ENCODE data around the gene CELF6.

The CELF6 gene

GRCh38 chr15:72354496-72354895 lies 34.5 kb upstream of the CELF6 start:
- H3K4me3 ChIP-seq (ENCODE audit: low read depth, low read length), result no peak overlapping the region
- no peak for DNase-seq (ENCODE audit: low read depth)
- TF ChIP-seq CTCF (IDR thresholded peaks at IDR 0.05; ENCODE audit: insufficient read depth, low read depth, low read length, missing control alignments), result no peak

- DNase-seq (ENCODE audit: low read depth), result no peak
- H3K4me3 ChIP-seq (ENCODE audit: low read depth, low read length), result no peak overlapping the region
- no peak for TF ChIP-seq CTCF (IDR thresholded peaks at IDR 0.05; ENCODE audit: insufficient read depth, low read depth, low read length, missing control alignments)
These were observed 33.3 kb upstream of the CELF6 start for GRCh38 chr15:72353266-72353665.

- no peak overlapping the region for H3K4me3 ChIP-seq (ENCODE audit: low read depth, low read length)
- no peak for TF ChIP-seq CTCF (IDR thresholded peaks at IDR 0.05; ENCODE audit: insufficient read depth, low read depth, low read length, missing control alignments)
- no peak for DNase-seq (ENCODE audit: low read depth)
These were observed 25.8 kb upstream of the CELF6 start for GRCh38 chr15:72345806-72346205.

GRCh38 chr15:72345280-72345679 lies 25.3 kb upstream of the CELF6 start:
- TF ChIP-seq CTCF (IDR thresholded peaks at IDR 0.05; ENCODE audit: insufficient read depth, low read depth, low read length, missing control alignments), result no peak
- no peak for DNase-seq (ENCODE audit: low read depth)

GRCh38 chr15:72344602-72345001 lies 24.6 kb upstream of the CELF6 start:
- H3K4me3 ChIP-seq (ENCODE audit: low read depth, low read length), result no peak overlapping the region
- TF ChIP-seq CTCF (IDR thresholded peaks at IDR 0.05; ENCODE audit: insufficient read depth, low read depth, low read length, missing control alignments), result no peak
- DNase-seq (ENCODE audit: low read depth), result no peak

More at GRCh38 chr15:72345280-72345679, 25.3 kb upstream of the CELF6 start:
- no peak overlapping the region for H3K4me3 ChIP-seq (ENCODE audit: low read depth, low read length)

- TF ChIP-seq CTCF (IDR thresholded peaks at IDR 0.05; ENCODE audit: insufficient read depth, low read depth, low read length, missing control alignments), result peak; percentile 24
- peak; percentile 35 for DNase-seq (ENCODE audit: low read depth)
- no peak overlapping the region for H3K4me3 ChIP-seq (ENCODE audit: low read depth, low read length)
These were observed 22.4 kb upstream of the CELF6 start for GRCh38 chr15:72342385-72342784.

GRCh38 chr15:72341361-72341760 lies 21.4 kb upstream of the CELF6 start:
- no peak for DNase-seq (ENCODE audit: low read depth)
- TF ChIP-seq CTCF (IDR thresholded peaks at IDR 0.05; ENCODE audit: insufficient read depth, low read depth, low read length, missing control alignments), result no peak

More at GRCh38 chr15:72341361-72341760, 21.4 kb upstream of the CELF6 start:
- H3K4me3 ChIP-seq (ENCODE audit: low read depth, low read length), result no peak overlapping the region

Data from GM12865 (cell line).